IPS-NIHi7 (cell line): Measurements from ENCODE around the gene RPL35A.
A peak's percentile ranks its signal among the peaks of the same experiment; 100 is the strongest.
"Not testable (repeated sequence)": the region's sequence is repeated elsewhere in the genome, so short reads cannot be mapped to it uniquely, and the experiment has no call there.

Experiments
- DNase-seq: peaks from one replicate; pipeline ENCODE4 v3.0.0; 2012; ENCODE audit warnings: mixed read lengths; ENCODE audit errors: extremely low spot score

Gene RPL35A

DNA sequence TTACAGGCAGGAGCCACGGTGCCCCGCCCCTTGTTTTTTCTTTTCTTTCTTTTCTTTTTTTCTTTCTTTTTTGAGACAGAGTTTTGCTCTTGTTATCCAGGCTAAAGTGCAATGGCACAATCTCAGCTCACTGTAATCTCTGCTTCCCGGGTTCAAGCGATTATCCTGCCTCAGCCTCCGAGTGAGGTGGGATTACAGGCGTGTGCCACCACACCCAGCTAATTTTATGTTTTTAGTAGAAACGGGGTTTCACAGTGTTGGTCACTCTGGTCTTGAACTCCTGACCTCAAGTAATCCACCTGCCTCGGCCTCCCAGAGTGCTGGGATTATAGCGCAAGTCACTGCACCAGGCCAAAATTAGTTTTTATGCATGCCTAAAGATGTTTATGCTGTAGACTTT, 2.5 kb downstream of the RPL35A start:
- DNase-seq: no peak

DNA sequence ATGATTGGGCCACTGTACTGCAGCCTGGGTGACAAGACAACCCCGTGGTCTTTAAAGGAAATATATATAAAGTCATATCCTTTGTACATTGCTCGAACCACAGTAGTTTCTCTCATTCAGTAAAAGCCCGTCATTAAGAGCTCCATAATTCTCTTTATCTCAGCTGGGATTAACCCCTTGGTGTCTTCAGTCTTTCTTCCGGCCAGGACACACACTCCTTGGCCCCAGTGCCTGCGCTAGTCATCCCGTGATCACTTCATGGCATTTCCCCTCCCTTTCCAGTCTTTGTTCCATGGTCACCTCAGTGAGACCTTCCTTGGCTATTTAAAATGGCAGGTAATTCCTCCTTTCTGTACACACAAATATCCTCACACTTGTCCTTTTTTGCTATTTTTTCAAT, 3.3 kb downstream of the RPL35A start:
- no peak for DNase-seq

DNA sequence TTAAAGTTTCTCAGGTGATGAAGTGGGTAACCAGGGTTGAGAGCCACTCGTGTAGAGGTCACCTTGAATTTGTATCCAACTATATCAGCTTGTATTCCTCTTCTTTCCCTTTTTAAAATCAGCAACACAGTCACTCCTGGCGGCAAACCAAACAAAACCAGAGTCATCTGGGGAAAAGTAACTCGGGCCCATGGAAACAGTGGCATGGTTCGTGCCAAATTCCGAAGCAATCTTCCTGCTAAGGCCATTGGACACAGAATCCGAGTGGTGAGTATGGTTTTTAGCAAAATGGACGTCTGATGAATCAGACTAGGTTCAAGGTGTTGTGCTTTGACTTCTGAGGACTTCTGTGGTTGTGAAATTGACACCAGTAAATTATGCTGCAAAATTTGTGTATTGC, 3.9 kb downstream of the RPL35A start:
- DNase-seq: no peak

DNA sequence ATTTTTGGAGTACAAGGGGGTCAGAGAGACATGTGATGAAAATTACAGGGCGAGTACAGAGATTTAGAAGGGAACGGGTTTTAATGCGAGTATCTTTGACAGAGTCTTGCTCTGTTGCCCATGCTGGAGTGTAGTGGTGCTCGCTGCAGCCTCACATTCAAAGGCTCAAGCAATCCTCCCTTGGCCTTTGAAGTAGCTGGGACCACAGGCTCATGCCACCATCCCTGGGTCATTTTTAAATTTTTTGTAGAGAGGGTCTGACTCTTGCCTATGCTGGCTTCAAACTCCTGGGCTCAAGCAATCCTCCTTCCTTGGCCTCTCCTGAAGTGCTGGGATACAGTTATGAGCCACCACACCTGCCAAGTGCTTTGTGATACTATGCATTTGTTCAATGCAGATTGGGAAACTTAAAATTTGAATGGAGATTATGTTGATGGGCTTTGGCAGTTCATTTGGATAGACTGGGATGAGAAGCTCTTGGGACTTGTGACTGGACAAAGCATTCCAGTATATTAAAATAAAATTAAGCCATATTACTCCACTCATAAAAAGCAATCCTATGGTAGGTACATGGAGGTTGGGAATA, 6.0 kb downstream of the RPL35A start:
- DNase-seq: no peak

DNA sequence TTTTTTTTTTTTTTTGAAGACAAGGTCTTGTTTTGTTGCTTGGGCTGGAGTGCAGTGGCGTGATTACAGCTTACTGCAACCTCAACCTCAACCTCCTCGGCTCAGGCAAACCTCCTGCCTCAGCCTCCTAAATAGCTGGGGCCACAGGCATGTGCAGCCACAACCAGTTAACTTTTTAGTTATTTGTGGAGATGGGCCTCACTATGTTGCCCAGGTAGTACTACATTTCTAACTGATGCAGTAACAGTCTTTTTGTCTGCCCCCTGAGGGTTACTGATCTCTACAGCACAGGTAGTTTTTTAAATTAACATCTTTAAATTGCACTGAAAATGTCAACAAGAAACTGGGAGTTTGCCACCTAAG, 6.6 kb downstream of the RPL35A start:
- DNase-seq: no peak

DNA sequence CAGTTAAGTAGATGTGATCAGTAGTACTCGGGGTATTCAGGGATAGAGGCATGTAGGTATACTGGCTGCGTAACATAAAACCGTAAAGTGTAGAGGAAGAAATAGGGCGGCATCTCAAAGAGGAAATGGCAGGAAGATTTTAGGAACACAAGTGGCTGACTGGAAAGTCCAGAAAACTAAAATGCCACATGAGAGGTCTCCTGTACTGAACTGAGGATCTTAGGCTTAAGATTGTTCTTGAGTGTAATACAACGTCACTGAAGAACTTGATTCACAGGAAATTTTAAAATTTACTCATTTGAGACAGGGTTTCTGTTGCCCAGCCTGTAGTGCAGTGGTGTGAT, 7.8 kb downstream of the RPL35A start:
- DNase-seq: no peak

DNA sequence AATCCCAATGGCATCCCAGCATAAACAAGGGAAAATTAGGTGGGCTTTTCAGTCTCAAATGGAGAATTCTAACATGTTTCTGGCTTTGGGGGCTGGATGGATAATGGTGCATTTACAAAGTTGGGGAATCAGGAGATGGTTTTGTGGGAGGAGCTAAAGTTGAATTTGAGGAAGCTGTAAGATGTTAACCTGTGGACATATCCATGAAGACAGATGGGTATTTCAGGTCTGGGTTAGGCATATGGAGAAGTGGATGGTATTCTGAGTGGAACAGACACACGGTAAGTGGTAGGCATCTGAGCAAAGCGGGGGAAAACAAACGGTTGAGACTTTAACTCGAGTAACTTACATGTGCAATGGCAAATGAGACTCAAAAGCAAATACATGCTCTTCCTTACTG, 8.4 kb downstream of the RPL35A start:
- DNase-seq: no peak

DNA sequence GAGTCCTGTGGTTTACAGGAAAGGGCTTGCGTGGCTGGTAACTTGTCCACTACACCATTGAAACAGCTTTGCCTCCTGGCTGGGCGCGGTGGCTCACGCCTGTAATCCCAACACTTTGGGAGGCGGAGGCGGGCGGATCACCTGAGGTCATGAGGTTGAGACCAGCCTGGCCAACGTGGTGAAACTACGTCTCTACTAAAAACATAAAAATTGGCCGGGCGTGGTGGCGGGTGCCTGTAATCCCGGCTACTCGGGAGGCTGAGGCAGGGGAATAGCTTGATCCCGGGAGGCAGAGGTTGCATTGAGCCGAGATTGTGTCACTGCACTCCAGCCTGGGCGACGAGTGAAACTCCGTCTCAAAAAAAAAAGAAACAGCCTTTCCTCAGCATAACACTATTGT, 8.9 kb downstream of the RPL35A start:
- not testable (repeated sequence) for DNase-seq

DNA sequence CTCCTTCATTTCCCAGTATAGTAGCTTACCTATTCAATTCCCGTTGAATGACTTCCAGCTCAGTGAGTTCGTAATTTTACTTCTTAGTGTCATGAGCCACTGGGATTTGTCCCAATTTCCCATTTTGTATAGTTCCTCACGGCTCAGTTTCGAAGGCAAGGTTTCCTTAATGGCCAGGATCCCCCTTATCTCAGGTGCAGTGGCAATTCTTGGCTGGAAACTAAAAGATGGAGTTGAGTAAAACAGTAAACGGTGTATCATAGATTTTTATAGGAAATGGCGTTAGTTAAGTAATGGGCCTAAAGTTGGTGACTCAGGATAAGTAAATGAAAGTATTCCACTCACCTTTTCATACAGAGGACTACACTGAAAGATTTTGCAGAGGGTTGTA, 9.5 kb downstream of the RPL35A start:
- DNase-seq: no peak

DNA sequence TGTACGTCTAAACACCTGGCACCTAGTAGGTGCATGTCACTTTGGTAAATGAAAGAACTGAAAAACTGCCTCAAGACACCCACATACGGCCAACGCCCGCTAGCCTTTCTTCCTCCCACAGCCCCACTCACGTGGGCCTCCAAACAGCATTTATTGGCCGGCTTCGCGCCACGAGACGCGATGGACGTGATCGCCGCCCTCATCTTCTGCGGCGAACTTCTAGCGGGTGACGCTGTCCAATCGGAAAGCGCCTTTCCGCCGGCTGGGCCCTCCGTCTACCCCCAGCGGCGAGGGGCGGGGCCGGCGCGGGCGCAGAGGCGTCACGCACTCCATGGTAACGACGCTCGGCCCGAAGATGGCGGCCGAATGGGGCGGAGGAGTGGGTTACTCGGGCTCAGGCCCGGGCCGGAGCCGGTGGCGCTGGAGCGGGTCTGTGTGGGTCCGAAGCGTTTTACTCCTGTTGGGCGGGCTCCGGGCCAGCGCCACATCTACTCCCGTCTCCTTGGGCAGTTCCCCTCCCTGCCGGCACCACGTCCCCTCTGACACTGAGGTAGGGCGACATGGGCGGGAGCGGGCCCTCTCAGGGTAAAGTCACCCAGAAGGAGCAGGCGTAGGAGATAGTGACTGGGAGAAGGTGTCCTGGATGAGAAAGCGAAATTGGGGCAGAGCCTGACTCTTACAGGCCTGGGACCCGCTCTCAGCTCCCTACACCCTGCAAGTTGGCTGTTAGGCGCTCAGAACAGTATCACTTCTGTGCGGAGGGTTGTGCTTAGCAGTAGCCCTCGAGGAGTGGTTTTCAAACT, 10.1 kb downstream of the RPL35A start, which contains the start of gene LMLN:
TSS of gene LMLN (plus strand) at position 327 of the 803 bp plus-strand sequence. CDS start at position 356, 29 bp downstream.
- DNase-seq: peak; percentile 97

DNA sequence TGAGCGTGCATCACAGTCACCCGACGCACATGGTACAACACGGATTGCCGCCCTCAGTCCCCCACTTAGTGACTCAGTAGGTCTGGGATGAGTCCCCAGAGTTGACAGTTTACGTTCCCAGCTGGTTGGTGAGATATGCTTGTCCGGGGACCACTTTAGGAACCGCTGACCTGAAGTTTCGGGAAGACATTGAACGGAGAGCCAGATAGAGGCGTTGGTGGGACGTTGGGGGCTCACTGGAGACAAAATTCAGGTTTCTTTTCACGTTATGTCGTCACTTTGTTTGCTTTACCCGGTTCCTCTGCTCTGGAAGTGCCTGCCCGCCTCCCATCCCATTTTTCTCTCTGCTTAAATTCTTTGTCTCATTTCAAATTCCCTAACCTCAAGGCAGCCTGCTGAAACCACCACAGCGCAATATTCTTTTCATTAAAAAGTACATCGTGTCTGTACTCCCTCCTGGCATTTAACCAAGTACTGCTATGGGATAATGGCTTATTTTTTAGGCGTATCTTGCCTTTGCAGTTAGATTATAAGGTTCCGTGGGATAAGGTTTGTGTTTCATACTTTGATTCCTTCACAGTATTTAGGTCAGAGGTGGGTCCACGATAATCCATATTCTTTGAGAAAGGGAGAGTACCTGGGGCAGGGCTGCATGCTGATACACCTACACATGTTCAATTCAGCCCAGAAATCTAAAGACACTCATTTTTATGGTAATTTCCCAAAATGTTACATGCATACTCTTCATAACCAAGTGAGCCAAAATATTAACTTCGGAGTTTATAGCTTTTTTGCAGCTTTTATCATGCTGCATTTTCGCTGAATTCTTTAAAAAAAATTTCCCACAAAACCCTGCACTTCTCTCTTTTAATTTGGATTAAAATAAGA, 10.9 kb downstream of the RPL35A start:
- peak; percentile 10 for DNase-seq

DNA sequence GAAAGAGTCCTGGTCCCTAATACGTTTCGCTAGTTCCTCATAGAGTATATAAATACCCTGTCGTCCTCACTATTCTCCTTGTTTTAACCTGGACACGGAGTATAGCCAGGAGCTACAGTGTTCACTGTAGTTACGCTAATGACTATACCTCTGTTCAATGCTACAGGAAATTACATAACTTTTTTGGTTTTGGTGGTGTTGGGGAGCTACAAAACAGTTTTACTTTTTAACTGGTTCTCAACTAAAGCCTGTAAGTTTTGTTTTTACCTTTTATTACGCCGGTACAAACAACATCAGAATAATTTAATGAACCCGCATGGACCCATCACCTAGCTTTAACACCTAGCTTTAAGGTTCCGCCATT, 11.6 kb downstream of the RPL35A start:
- DNase-seq: no peak

DNA sequence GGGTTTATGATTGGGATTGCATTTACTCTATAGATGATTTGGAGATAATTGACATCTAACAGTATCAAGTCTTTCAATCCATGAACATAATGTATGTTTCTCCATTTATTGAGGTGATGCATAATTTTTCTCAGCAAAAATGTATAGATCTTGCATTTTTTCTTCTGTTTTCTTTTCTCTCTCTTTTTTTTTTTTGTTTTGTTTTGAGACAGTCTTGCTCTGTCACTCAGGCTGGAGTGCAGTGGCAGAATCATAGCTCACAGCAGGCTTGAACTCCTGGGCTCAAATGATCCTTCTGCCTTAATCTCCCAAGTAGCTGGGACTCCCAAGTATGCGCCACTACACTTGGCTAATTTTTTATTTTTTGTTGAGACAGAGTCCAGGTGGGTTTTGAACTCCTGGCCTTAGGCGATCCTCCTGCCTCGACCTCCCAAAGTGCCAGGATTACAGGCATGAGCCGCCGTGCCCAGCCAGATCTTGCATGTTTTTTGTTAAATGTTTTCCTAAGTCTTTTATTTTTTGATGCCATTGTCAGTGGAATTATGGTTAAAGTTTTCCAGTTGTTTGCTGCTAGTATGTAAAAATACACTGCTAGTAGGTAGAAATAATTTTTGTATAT, 13.1 kb downstream of the RPL35A start:
- no peak for DNase-seq

DNA sequence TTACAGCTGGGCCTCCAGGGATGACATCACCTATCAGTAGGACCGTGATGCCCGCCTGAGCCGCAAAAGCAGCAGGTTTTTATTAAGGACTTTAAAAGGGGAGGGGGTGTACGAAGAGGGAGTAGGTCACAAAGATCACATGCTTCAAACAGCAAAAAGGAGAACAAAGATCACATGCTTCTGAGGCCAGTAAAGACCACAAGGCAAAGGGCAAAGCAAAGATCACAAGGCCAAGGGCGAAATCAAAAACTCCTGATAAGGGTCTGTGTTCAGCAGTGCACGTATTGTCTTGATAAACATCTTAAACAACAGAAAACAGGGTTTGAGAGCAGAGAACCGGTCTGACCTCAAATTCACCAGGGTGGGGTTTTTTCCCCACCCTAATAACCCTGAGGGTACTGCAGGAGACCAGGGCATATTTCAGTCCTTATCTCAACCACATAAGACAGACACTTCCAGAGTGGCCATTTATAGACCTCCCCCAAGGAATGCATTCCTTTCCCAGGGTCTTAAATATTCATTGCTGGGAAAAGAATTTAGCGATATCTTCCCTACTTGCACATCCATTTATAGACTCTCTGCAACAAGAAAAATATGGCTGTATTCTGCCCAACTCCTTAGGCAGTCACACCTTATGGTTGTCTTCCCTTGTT, 17.5 kb downstream of the RPL35A start:
- DNase-seq: not testable (repeated sequence)

DNA sequence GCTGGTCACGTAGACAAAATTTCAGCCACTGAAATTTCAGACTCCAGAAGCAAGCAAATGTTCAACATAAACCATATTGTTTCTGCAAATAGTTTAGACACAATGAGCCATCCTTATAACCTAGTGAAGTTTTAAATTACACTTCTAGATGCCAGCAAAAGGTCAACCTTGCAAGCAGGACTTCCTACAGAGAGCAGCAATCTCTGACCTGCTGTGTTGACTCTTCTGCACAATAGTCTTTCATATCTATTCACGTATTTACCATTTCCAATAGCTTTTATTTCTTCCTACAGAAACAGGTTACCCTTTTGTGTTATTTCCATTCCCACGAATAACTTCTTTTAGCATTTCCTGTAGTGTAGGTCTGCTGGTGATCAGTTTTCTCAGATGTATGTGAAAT, 20.6 kb downstream of the RPL35A start:
- DNase-seq: no peak

DNA sequence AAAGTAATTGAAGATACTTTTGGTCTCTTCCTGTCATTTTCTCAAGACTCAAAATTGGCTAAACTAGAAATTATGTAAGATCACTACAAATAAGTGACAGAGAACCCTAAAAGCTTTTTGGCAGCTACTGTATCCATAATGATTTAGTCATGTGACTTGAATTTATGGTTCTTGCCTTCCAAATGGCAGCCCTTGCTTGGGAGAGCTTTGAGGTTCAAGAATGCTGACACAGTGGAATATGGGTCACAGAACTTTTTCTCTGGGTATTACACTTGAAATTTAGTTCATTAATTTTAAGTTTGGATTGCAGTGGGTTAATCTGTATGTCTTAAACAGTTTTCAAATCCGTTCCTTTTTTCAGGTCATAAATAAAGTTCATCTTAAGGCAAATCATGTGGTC, 24.0 kb downstream of the RPL35A start:
- no peak for DNase-seq

DNA sequence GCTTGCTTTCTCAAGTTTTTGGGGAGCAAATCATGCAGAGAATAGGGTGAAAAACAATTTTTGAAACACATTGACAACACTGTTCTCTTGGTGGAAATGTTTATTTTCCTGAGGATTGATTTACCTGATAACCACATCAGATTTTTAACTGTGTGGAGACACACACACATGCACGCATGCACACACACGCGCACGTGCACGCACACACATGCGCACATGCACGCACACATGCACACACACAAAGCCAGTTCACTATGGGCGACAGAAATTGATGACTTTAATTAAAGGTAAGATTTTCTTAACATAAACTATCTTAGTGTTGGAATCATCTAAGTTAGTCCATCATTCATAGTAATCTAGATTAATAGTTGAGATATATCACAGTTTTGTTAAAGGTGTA, 25.3 kb downstream of the RPL35A start:
- no peak for DNase-seq

DNA sequence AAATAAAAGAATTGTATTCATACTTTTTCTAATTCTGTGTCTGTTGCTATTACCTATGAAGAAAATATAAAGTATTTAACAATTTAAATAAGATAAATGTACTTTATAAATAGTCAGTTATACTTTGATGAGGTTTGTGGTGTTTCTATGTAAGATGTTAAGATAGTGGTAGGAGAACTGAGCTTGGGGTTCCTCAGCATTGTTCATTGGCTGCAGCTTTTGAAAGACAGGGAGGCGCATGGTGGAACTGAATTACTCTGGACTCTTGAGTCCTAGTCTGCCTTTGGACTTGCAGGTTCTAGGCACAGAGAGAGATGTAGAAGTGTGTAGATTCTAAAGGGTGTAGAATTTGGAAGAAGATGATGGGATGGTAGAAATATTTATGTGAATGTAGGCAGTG, 33.1 kb downstream of the RPL35A start:
- DNase-seq: no peak

DNA sequence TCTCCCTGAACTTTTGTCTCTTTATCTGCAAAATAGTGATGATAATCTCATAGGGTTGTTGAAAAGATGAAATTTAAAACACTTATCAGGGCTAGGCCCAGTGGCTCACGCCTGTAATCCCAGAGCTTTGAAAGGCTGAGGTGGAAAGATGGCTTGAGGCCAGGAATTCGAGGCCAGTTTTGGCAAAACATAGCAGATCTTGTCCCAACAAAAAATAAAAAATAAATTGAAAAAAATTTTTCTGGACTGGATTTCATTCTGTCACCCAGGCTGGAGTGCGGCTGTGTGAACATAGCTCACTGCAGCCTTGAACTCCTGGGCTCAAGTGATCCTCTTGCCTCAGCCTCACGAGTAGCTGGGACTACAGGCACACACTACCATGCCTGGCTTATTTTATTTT, 39.7 kb downstream of the RPL35A start:
- no peak for DNase-seq

DNA sequence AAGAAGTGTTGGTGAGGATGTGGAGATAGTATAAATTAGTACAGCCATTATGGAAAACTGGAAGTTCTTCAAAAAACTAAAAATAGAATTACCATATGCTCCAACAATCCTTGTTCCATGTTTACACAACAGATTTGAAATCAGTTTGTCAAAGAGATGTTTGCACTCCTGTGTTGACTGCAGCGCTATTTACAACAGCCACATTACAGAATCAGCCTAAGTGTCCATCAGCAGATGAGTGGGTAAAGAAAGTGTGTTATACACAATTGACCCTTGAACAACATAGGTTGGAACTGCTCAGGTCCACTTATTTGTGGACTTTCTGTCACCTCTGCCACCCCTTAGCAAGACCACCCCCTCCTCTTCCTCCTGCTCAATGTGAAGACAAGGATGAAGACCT, 44.7 kb downstream of the RPL35A start:
- DNase-seq: no peak

DNA sequence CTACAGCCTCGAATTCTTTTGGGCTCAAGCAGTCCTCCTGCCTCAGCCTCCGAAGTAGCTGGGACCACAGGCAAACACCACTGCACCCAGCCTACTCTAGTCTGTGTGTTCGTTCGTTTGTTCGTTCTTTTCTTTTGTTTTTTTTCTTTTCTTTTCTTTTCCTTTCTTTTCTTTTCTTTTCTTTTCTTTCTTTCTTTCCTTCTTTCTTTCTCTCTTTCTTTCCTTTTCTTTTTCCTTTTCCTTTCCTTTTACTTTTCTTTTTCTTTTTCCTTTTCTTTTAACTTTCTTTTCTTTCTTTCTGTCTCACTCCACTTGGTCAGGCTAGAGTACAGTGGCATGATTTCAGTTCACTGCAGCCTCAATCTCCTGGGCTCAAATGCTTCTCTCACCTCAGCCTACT, 46.9 kb downstream of the RPL35A start:
- DNase-seq: no peak

DNA sequence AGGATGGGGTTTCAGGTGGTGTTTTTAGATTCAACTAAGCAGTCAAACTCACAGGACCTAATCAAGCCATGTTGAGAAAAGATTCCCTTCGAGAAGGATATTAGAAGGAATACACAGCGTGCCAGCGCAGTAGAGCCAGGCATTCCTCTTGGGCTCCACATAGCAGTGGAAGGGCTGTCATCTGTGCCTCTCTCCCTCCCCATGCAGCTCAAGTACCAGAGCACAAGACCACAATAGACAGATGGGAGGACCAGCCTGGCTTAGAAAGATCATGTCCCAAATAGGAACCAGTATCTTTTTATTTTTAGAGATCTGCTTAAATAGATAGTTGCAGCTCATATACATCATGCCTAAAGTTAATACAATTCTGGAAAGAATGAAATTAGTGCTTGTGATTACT, 47.9 kb downstream of the RPL35A start:
- no peak for DNase-seq
